ENCODE data around the gene AS3MT. TPM values are rescaled to one million over a fixed set of nuclear protein-coding genes. Genes with fewer than 3 reads are reported as not detected.

Gene AS3MT
- polyA plus RNA-seq, 2 of the 4 experiments (the other 2 are of a cell fraction) = 10.7 to 10.8 TPM

DNA sequence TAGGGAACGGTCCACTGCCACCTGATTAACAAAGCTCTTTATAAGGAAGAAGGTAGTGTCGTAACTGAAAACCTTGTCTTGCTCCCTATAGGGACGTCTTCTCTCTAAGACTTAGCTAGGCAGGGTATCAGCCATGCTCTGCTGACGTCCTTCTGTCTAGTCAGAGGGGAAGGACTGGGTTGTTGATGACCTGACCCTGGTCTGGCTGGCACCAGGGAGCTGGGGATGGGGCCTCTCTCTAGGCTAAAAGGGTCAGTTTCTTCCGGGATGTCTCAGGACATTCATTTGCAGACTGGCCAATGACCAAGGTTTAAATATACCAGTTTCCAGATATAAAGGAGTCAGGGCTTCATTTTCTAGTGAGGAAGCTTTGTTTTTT lies 41.7 kb upstream of the AS3MT start (continued):
- TF ChIP-seq, protein P1, sequence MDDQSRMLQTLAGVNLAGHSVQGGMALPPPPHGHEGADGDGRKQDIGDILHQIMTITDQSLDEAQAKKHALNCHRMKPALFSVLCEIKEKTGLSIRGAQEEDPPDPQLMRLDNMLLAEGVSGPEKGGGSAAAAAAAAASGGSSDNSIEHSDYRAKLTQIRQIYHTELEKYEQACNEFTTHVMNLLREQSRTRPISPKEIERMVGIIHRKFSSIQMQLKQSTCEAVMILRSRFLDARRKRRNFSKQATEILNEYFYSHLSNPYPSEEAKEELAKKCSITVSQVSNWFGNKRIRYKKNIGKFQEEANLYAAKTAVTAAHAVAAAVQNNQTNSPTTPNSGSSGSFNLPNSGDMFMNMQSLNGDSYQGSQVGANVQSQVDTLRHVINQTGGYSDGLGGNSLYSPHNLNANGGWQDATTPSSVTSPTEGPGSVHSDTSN (IDR thresholded peaks at IDR 0.05) = no peak
- no peak for TF ChIP-seq CEBPB (IDR thresholded peaks at IDR 0.05)
- TF ChIP-seq HDAC2 (IDR thresholded peaks at IDR 0.05) = no peak

DNA sequence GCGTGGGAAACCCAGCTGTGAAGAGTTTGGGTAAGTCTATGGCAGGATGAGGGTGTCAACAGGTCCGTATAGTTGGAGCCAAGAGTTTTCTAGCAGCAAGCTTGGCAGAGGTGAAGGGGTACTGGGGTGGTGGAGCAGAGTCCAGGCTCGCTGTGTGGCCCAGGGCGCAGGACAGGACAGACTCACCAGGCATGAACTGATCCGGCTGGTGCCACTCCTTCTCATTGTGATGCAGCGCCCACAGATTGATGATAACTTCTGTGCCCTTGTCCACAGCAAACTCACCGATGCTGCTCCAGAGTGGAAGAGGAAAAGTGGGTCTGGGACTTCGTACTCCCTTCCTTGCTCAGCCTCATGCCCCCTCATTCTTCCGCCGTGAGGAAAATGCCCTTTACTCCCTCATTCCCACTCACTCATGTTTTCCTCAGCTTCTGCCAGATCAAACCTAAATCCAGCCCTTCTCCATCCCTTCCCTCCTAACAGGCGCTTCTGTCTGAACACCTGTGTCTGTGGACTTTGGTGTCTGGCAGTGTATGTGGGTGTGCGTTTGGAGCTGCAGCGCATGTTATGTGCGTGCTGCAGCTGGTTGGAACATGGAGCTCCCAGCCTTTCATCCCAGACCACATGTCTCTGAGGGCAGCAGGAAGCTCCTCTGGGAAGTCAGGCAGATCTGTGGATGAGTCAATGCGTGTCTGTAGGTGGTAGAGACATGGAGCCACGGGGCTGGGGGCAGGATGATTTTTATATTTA lies 37.8 kb upstream of the AS3MT start:
- POLR2A ChIA-PET = interaction anchor here (0.6 kb wide), 1 partner anchor 15 kb away, joined by 5 read pairs; no protein-coding TSS in a partner anchor
- no peaks in the 10 kb centered on the region for H3K9me3 ChIP-seq
- no peak overlapping the region for H3K27ac ChIP-seq
- no peak overlapping the region for H3K4me3 ChIP-seq
- FAIRE-seq (no peak), DNase-seq (ENCODE audit: low read depth in 1 of 2, low spot score in 1 of 2) (no peak), ATAC-seq (no peak)
- TF ChIP-seq RAD21 (conservative IDR thresholded peaks at IDR 0.05 in 1 of 2, IDR thresholded peaks at IDR 0.05 in 1 of 2) = no peak
- TF ChIP-seq, protein P1 (IDR thresholded peaks at IDR 0.05) = no peak
- no peak overlapping the region for H3K4me2 ChIP-seq
- 60% methylated on average over 16 of the region's 16 CpGs for WGBS (ENCODE audit: missing lambda C conversion rate)
- CTCF ChIA-PET = interaction anchor here (0.5 to 13.2 kb wide), 8 partner anchors 9 to 672 kb away, joined by 3 to 242 read pairs (median 3); no protein-coding TSS in a partner anchor
- no peaks in the 10 kb centered on the region for H3K4me1 ChIP-seq

DNA sequence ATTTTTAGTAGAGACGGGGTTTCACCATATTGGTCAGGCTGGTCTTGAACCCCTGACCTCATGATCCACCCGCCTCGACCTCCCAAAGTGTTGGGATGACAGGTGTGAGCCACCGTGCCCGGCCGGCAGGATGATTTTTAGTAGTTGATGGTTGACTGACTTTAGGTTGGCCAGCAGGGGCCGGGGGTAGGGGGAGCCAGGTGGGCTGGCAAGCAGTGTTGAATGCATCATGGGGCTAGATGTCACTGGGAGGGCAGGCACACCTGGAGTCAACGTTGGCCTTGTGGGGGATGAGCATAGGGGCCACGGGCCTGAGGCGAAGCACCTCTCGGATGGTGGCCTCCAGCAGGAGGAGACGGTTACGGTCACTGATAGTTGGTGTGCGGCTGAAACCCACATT lies 37.0 kb upstream of the AS3MT start:
- no peak for TF ChIP-seq MYC (IDR thresholded peaks at IDR 0.05; ENCODE audit: borderline replicate concordance, low read length)
- TF ChIP-seq KDM1A (IDR thresholded peaks at IDR 0.05; ENCODE audit: low read depth) = no peak
- TF ChIP-seq EHF (CRISPR knock-in tag; IDR thresholded peaks at IDR 0.05) = no peak
- TF ChIP-seq POLR2A (IDR thresholded peaks at IDR 0.05; ENCODE audit: low read length) = no peak
- TF ChIP-seq ZC3H11A (IDR thresholded peaks at IDR 0.05) = no peak
- TF ChIP-seq RFX5 (IDR thresholded peaks at IDR 0.05) = no peak
- TF ChIP-seq ZSCAN20 (CRISPR knock-in tag; IDR thresholded peaks at IDR 0.05) = no peak
- TF ChIP-seq RAD21 (conservative IDR thresholded peaks at IDR 0.05 in 1 of 2, IDR thresholded peaks at IDR 0.05 in 1 of 2) = no peak
- TF ChIP-seq, protein P2, sequence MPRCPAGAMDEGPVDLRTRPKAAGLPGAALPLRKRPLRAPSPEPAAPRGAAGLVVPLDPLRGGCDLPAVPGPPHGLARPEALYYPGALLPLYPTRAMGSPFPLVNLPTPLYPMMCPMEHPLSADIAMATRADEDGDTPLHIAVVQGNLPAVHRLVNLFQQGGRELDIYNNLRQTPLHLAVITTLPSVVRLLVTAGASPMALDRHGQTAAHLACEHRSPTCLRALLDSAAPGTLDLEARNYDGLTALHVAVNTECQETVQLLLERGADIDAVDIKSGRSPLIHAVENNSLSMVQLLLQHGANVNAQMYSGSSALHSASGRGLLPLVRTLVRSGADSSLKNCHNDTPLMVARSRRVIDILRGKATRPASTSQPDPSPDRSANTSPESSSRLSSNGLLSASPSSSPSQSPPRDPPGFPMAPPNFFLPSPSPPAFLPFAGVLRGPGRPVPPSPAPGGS (IDR thresholded peaks at IDR 0.05) = no peak
- TF ChIP-seq, protein P3, sequence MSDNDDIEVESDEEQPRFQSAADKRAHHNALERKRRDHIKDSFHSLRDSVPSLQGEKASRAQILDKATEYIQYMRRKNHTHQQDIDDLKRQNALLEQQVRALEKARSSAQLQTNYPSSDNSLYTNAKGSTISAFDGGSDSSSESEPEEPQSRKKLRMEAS (IDR thresholded peaks at IDR 0.05) = no peak
- no peak for TF ChIP-seq BHLHE40 (IDR thresholded peaks at IDR 0.05; ENCODE audit: low read depth, low read length)
- TF ChIP-seq KDM5A (IDR thresholded peaks at IDR 0.05) = no peak
- TF ChIP-seq, protein P4, sequence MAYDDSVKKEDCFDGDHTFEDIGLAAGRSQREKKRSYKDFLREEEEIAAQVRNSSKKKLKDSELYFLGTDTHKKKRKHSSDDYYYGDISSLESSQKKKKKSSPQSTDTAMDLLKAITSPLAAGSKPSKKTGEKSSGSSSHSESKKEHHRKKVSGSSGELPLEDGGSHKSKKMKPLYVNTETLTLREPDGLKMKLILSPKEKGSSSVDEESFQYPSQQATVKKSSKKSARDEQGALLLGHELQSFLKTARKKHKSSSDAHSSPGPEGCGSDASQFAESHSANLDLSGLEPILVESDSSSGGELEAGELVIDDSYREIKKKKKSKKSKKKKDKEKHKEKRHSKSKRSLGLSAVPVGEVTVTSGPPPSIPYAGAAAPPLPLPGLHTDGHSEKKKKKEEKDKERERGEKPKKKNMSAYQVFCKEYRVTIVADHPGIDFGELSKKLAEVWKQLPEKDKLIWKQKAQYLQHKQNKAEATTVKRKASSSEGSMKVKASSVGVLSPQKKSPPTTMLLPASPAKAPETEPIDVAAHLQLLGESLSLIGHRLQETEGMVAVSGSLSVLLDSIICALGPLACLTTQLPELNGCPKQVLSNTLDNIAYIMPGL (CRISPR knock-in tag; IDR thresholded peaks at IDR 0.05; ENCODE audit: borderline replicate concordance) = no peak
- no peak for TF ChIP-seq GATA3 (IDR thresholded peaks at IDR 0.05; ENCODE audit: borderline replicate concordance)
- TF ChIP-seq POLR2AphosphoS2 (conservative IDR thresholded peaks at IDR 0.05; ENCODE audit: low read length) = no peak
- TF ChIP-seq RCOR1 (IDR thresholded peaks at IDR 0.05; ENCODE audit: low read depth, low read length) = no peak
- TF ChIP-seq ESRRA (IDR thresholded peaks at IDR 0.05; ENCODE audit: borderline replicate concordance, low read length) = no peak
- no peak for TF ChIP-seq FOXS1 (CRISPR knock-in tag; IDR thresholded peaks at IDR 0.05)
- FAIRE-seq (no peak), ATAC-seq (no peak), DNase-seq (ENCODE audit: low read depth in 1 of 2, low spot score in 1 of 2) (no peak)
- CTCF ChIA-PET = interaction anchor here (0.8 to 13.2 kb wide), 7 partner anchors 10 to 651 kb away, joined by 3 to 242 read pairs (median 6); no protein-coding TSS in a partner anchor
- H3K4me1 ChIP-seq = no peaks in the 10 kb centered on the region
- POLR2A ChIA-PET = no interaction called here
- H3K4me2 ChIP-seq = no peak overlapping the region
- no peak overlapping the region for H3K27ac ChIP-seq
- H3K4me3 ChIP-seq = no peak overlapping the region
- WGBS (ENCODE audit: missing lambda C conversion rate) = 80% methylated on average over 14 of the region's 14 CpGs
- no peaks in the 10 kb centered on the region for H3K9me3 ChIP-seq

All from A549 (cell line).